ENCODE results near the gene PNPLA2.

PNPLA2 gene

GRCh38 chr11:782264-783174 lies 36.2 kb upstream of the PNPLA2 start:
- Histone ChIP-seq H3K27ac (no peak overlapping the region), H3K36me3 (replicated peaks) (no peaks in the 10 kb centered on the region), H3K4me3 (ENCODE audit: low read depth, low read length) (no peak overlapping the region), H3K27me3 (replicated peaks) (no peaks in the 10 kb centered on the region)
- in situ Hi-C loops (cut with HindIII; ENCODE audit: low pct_ligation_motif_present, low sequenced_read_pairs), result no loop called here
- DNase-seq, result no peak
- TF ChIP-seq CTCF (IDR thresholded peaks at IDR 0.05; ENCODE audit: low read depth, low read length, missing control alignments), result no peak

- no peaks in the 10 kb centered on the region for H3K27me3 ChIP-seq (replicated peaks)
- TF ChIP-seq CTCF (IDR thresholded peaks at IDR 0.05; ENCODE audit: low read depth, low read length, missing control alignments), result peak; percentile 91
- H3K4me3 ChIP-seq (ENCODE audit: low read depth, low read length), result no peak overlapping the region
- H3K27ac ChIP-seq, result no peak overlapping the region
- in situ Hi-C loops (cut with HindIII; ENCODE audit: low pct_ligation_motif_present, low sequenced_read_pairs), result no loop called here
- H3K36me3 ChIP-seq (replicated peaks), result no peaks in the 10 kb centered on the region
- peak; percentile 62 for DNase-seq
Observed at GRCh38 chr11:783581-784015, 35.1 kb upstream of the PNPLA2 start.

GRCh38 chr11:786235-787083 lies 32.3 kb upstream of the PNPLA2 start:
- H3K27me3 ChIP-seq (replicated peaks), result no peaks in the 10 kb centered on the region
- no peak overlapping the region for H3K27ac ChIP-seq
- no peaks in the 10 kb centered on the region for H3K36me3 ChIP-seq (replicated peaks)
- in situ Hi-C loops (cut with HindIII; ENCODE audit: low pct_ligation_motif_present, low sequenced_read_pairs), result no loop called here
- DNase-seq, result no peak
- no peak for TF ChIP-seq CTCF (IDR thresholded peaks at IDR 0.05; ENCODE audit: low read depth, low read length, missing control alignments)
- no peak overlapping the region for H3K4me3 ChIP-seq (ENCODE audit: low read depth, low read length)

- no peak for TF ChIP-seq CTCF (IDR thresholded peaks at IDR 0.05; ENCODE audit: low read depth, low read length, missing control alignments)
- no peak for DNase-seq
- peaks cover 6% of the 10 kb centered on the region for H3K36me3 ChIP-seq (replicated peaks)
- no peaks in the 10 kb centered on the region for H3K27me3 ChIP-seq (replicated peaks)
- no peak overlapping the region for H3K27ac ChIP-seq
- in situ Hi-C loops (cut with HindIII; ENCODE audit: low pct_ligation_motif_present, low sequenced_read_pairs), result no loop called here
- no peak overlapping the region for H3K4me3 ChIP-seq (ENCODE audit: low read depth, low read length)
Observed at GRCh38 chr11:787084-787675, 31.5 kb upstream of the PNPLA2 start.

- peak; percentile 32 for TF ChIP-seq CTCF (IDR thresholded peaks at IDR 0.05; ENCODE audit: low read depth, low read length, missing control alignments)
- DNase-seq, result no peak
Observed at GRCh38 chr11:788009-788640, 30.6 kb upstream of the PNPLA2 start.

More at GRCh38 chr11:788009-788640, 30.6 kb upstream of the PNPLA2 start:
- H3K4me3 ChIP-seq (ENCODE audit: low read depth, low read length), result no peak overlapping the region
- H3K27ac ChIP-seq, result no peak overlapping the region
- peaks cover 10% of the 10 kb centered on the region for H3K36me3 ChIP-seq (replicated peaks)
- in situ Hi-C loops (cut with HindIII; ENCODE audit: low pct_ligation_motif_present, low sequenced_read_pairs), result no loop called here
- no peaks in the 10 kb centered on the region for H3K27me3 ChIP-seq (replicated peaks)
